Measurements from ENCODE around the gene EVA1C. TPM values are rescaled to one million over a fixed set of nuclear protein-coding genes. Genes with fewer than 3 reads are reported as not detected.

The EVA1C gene
- total and polyA plus RNA-seq, 10 of the 15 experiments (the other 5 are each of a cell fraction or from before 2014, with no cell fraction given): 0.13 to 0.56 (median 0.34) TPM; not detected in 7

- BruUV-seq (replicated peaks): no TSS peak
- no peak for ATAC-seq
- no peaks in the 10 kb centered on the region for H3K9me3 ChIP-seq (replicated peaks; ENCODE audit: control insufficient read depth, insufficient read depth, low read length)
- TF ChIP-seq ZNF274 (IDR thresholded peaks at IDR 0.05; ENCODE audit: insufficient read depth, insufficient read length) (no peak), SREBF2 (IDR thresholded peaks at IDR 0.05; ENCODE audit: low read length) (no peak), TCF3 (IDR thresholded peaks at IDR 0.05; ENCODE audit: borderline replicate concordance, insufficient read depth, low read depth, low read length) (no peak), MTA3 (IDR thresholded peaks at IDR 0.05; ENCODE audit: borderline replicate concordance, low read length) (no peak), CBX5 (IDR thresholded peaks at IDR 0.05; ENCODE audit: low read depth) (no peak), EP300 (IDR thresholded peaks at IDR 0.05; ENCODE audit: borderline replicate concordance in 1 of 2, control insufficient read depth in 1 of 2, low read depth in 2 of 2, low read length in 2 of 2) (no peak), FOXM1 (IDR thresholded peaks at IDR 0.05; ENCODE audit: low read depth, low read length) (no peak)
- 23% methylated on average over 4 of the region's 5 CpGs for WGBS (ENCODE audit: insufficient coverage, insufficient replicate concordance, low lambda C conversion rate, missing lambda C conversion rate)
- no peaks in the 10 kb centered on the region for H4K20me1 ChIP-seq (ENCODE audit: control insufficient read depth, insufficient read depth)
- RAD21 ChIA-PET (ENCODE audit: unreplicated experiment): no interaction called here
- no peak overlapping the region for H3K27ac ChIP-seq (ENCODE audit: control insufficient read depth, insufficient read depth)
- in situ Hi-C loops (cut with MboI) (no loop called here), intact Hi-C loops (cut with micrococcal nuclease; ENCODE audit: unreplicated experiment) (no loop called here)
- no peak for DNase-seq (ENCODE audit: low read depth, low spot score)
- no peak for FAIRE-seq
- no peak overlapping the region for H3K9ac ChIP-seq (ENCODE audit: control insufficient read depth, insufficient read depth, low read length)
- CTCF ChIA-PET: no interaction called here
- no peak overlapping the region for H3K4me2 ChIP-seq (ENCODE audit: control insufficient read depth, insufficient read depth)
- H2AFZ ChIP-seq (ENCODE audit: control insufficient read depth, low read depth, low read length): no peak overlapping the region
- no peaks in the 10 kb centered on the region for H3K4me1 ChIP-seq (ENCODE audit: control insufficient read depth, insufficient read depth, low read length)
- H3K36me3 ChIP-seq (ENCODE audit: control insufficient read depth in 2 of 2, insufficient read depth in 2 of 2, low read length in 1 of 2): no peaks in the 10 kb centered on the region
- no peaks in the 10 kb centered on the region; a peak in 1 of 4 replicates for H3K27me3 ChIP-seq (replicated peaks in 1 of 2; ENCODE audit: control insufficient read depth in 2 of 2, insufficient read depth in 2 of 2, low read length in 1 of 2)
- no peaks in the 10 kb centered on the region for H3K79me2 ChIP-seq (ENCODE audit: control insufficient read depth, insufficient read depth, low read length)
- H3K4me3 ChIP-seq: no peak overlapping the region
- SMC1A ChIA-PET (ENCODE audit: uncharacterized antibody, unreplicated experiment): no interaction called here
- POLR2A ChIA-PET: no interaction called here
Observed at GRCh38 chr21:32455548-32455947, 43.0 kb downstream of the EVA1C start.

- Histone ChIP-seq H3K79me2 (ENCODE audit: control insufficient read depth, insufficient read depth, low read length) (no peaks in the 10 kb centered on the region), H4K20me1 (ENCODE audit: control insufficient read depth, insufficient read depth) (no peaks in the 10 kb centered on the region), H3K4me3 (no peak overlapping the region), H3K9ac (ENCODE audit: control insufficient read depth, insufficient read depth, low read length) (no peak overlapping the region), H2AFZ (ENCODE audit: control insufficient read depth, low read depth, low read length) (no peak overlapping the region), H3K27ac (ENCODE audit: control insufficient read depth, insufficient read depth) (no peak overlapping the region), H3K9me3 (replicated peaks; ENCODE audit: control insufficient read depth, insufficient read depth, low read length) (no peaks in the 10 kb centered on the region), H3K4me1 (ENCODE audit: control insufficient read depth, insufficient read depth, low read length) (no peaks in the 10 kb centered on the region), H3K36me3 (ENCODE audit: control insufficient read depth in 2 of 2, insufficient read depth in 2 of 2, low read length in 1 of 2) (no peaks in the 10 kb centered on the region), H3K4me2 (ENCODE audit: control insufficient read depth, insufficient read depth) (no peak overlapping the region), H3K27me3 (replicated peaks in 1 of 2; ENCODE audit: control insufficient read depth in 2 of 2, insufficient read depth in 2 of 2, low read length in 1 of 2) (no peaks in the 10 kb centered on the region; a peak in 1 of 4 replicates)
- FAIRE-seq (no peak), ATAC-seq (no peak), DNase-seq (ENCODE audit: low read depth, low spot score) (no peak)
- no peak for TF ChIP-seq BCLAF1 (IDR thresholded peaks at IDR 0.05)
- no peak for TF ChIP-seq RFX5 (IDR thresholded peaks at IDR 0.05; ENCODE audit: low read depth, low read length)
- no peak for TF ChIP-seq TARDBP (IDR thresholded peaks at IDR 0.05; ENCODE audit: borderline replicate concordance)
- no peak for TF ChIP-seq USF2 (IDR thresholded peaks at IDR 0.05; ENCODE audit: borderline replicate concordance, low read depth, low read length)
- no peak for TF ChIP-seq CBX3 (IDR thresholded peaks at IDR 0.05; ENCODE audit: borderline replicate concordance, low read depth)
- TF ChIP-seq ATF7 (IDR thresholded peaks at IDR 0.05; ENCODE audit: low read depth): no peak
- ChIA-PET SMC1A (ENCODE audit: uncharacterized antibody, unreplicated experiment) (no interaction called here), POLR2A (no interaction called here), CTCF (no interaction called here), RAD21 (ENCODE audit: unreplicated experiment) (no interaction called here)
- intact Hi-C loops (cut with micrococcal nuclease; ENCODE audit: unreplicated experiment): no loop called here
- WGBS (ENCODE audit: insufficient coverage, insufficient replicate concordance, low lambda C conversion rate, missing lambda C conversion rate): 37% methylated on average over 6 of the region's 6 CpGs
- in situ Hi-C loops (cut with MboI): no loop called here
- no TSS peak for BruUV-seq (replicated peaks)
Observed at GRCh38 chr21:32456497-32456918, 44.0 kb downstream of the EVA1C start.
